Measurements from ENCODE around the gene NCR3LG1. TPM values are rescaled to one million over a fixed set of nuclear protein-coding genes. Genes with fewer than 3 reads are reported as not detected.
A peak's percentile ranks its signal among the peaks of the same experiment; 100 is the strongest.

The NCR3LG1 gene
- total RNA-seq, 4 donors from 2014 or later = 4.6 to 7.4 (median 6.3) TPM

DNA sequence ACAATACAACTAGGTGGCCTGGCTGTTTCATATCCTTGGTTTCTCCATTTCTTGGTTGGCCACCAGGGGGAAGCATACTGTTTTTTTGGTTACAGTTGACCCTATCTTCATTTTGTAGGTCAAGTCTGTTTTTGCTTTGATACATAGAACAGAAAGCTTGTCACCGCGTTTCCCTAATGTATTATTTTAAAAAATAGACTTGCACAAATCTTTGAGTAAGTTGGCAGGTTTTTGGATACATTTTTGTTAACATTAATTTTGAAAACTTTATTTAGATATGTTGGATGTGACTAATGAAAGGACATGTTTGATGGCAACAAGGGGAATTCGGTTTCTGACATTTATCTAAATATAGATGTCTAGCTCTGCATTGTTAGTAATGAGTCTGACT lies 3.0 kb downstream of the NCR3LG1 start:
- Histone ChIP-seq H3K4me1 (peaks cover 24% of the 10 kb centered on the region), H3K9me3 (no peaks in the 10 kb centered on the region), H3K36me3 (no peaks in the 10 kb centered on the region), H3K27ac (no peak overlapping the region), H3K4me3 (no peak overlapping the region), H3K27me3 (no peaks in the 10 kb centered on the region)
- TF ChIP-seq EP300 (IDR thresholded peaks at IDR 0.05) (no peak), CTCF (IDR thresholded peaks at IDR 0.05) (peak; percentile 30 to 50), POLR2A (IDR thresholded peaks at IDR 0.05) (no peak)
- WGBS = 52% methylated on average over 3 of the region's 3 CpGs
- DNase-seq (ENCODE audit: low spot score in 2 of 2) = no peak

DNA sequence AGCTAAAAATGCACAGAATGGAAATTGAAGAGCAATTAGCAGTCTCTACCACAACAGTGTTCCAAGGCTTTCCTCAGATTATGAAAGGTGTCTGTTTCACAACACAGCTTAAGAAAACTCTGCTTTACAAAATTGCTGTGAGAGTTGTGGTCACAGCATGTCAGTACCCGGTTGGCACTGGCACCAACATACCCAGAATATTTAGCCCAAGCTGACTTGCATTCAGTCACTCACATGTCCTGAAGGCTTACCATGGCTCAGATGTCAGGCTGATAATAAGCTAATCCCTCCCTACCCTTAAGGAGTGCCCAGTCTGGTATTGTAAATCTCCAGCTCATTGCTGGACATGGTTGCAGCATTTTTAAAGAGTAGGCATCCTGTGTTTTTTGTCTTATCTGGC lies 14.9 kb downstream of the NCR3LG1 start:
- Histone ChIP-seq H3K4me3 (no peak overlapping the region), H3K9me3 (peaks cover 25% of the 10 kb centered on the region), H3K4me1 (no peaks in the 10 kb centered on the region), H3K27ac (no peak overlapping the region), H3K36me3 (peaks cover 25% of the 10 kb centered on the region), H3K27me3 (no peaks in the 10 kb centered on the region)
- TF ChIP-seq POLR2A (IDR thresholded peaks at IDR 0.05) (no peak), EP300 (IDR thresholded peaks at IDR 0.05) (no peak), POLR2AphosphoS5 (IDR thresholded peaks at IDR 0.05) (no peak), CTCF (IDR thresholded peaks at IDR 0.05) (no peak)
- WGBS = 63% methylated on average over 1 of the region's 1 CpG
- no peak for DNase-seq (ENCODE audit: low spot score in 2 of 2)

GRCh38 chr11:17368551-17368950 lies 17.0 kb downstream of the NCR3LG1 start:
- WGBS = 90% methylated on average over 3 of the region's 3 CpGs
- Histone ChIP-seq H3K4me3 (no peak overlapping the region), H3K36me3 (peaks cover 45% of the 10 kb centered on the region), H3K4me1 (no peaks in the 10 kb centered on the region), H3K9me3 (peaks cover 40% of the 10 kb centered on the region), H3K27me3 (no peaks in the 10 kb centered on the region), H3K27ac (no peak overlapping the region)
- DNase-seq (ENCODE audit: low spot score in 2 of 2) = no peak
- no peak for TF ChIP-seq CTCF (IDR thresholded peaks at IDR 0.05)
- TF ChIP-seq POLR2A (IDR thresholded peaks at IDR 0.05) = no peak
- TF ChIP-seq EP300 (IDR thresholded peaks at IDR 0.05) = no peak
- no peak for TF ChIP-seq POLR2AphosphoS5 (IDR thresholded peaks at IDR 0.05)

GRCh38 chr11:17369094-17369493 lies 17.5 kb downstream of the NCR3LG1 start:
- TF ChIP-seq POLR2A (IDR thresholded peaks at IDR 0.05) (no peak), EP300 (IDR thresholded peaks at IDR 0.05) (no peak), CTCF (IDR thresholded peaks at IDR 0.05) (no peak)
- Histone ChIP-seq H3K36me3 (peaks cover 48% of the 10 kb centered on the region), H3K4me1 (no peaks in the 10 kb centered on the region), H3K27me3 (no peaks in the 10 kb centered on the region), H3K4me3 (no peak overlapping the region), H3K27ac (no peak overlapping the region), H3K9me3 (peaks cover 42% of the 10 kb centered on the region)
- no peak for DNase-seq (ENCODE audit: low spot score in 2 of 2)

DNA sequence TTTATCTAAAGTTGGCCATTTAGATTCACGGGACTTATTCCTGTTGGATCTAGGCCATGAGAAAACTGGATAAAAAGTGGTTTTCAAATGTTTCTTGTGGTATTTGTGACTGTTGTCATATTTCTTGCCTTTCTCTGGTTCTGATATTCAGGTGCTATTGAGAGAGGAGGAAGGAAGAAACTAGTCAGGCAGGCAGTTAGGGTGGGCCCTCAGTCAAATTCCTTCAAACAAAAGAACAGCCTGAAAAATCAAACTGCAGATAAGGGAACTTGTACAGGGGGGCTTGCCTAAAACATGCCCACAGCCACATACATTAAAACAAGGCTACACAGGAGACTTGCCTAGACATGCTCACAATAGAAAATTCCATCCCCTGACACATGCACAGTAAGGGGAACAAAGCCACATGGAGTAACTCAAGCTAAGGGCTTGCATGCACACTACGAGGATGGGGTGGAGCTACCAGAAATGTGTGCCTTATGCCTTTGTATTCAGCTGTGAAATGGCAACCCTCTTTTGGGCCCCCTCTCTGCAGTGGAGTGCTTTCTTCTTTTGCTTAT lies 18.2 kb downstream of the NCR3LG1 start:
- no peaks in the 10 kb centered on the region for H3K4me1 ChIP-seq
- TF ChIP-seq EP300 (IDR thresholded peaks at IDR 0.05) (no peak), POLR2AphosphoS5 (IDR thresholded peaks at IDR 0.05) (no peak), CTCF (IDR thresholded peaks at IDR 0.05) (no peak), POLR2A (IDR thresholded peaks at IDR 0.05) (no peak)
- no peak overlapping the region for H3K27ac ChIP-seq
- 83% methylated on average over 2 of the region's 2 CpGs for WGBS
- H3K27me3 ChIP-seq = no peaks in the 10 kb centered on the region
- DNase-seq (ENCODE audit: low spot score in 2 of 2) = no peak
- H3K36me3 ChIP-seq = peaks cover 49% of the 10 kb centered on the region
- peaks cover 42% of the 10 kb centered on the region for H3K9me3 ChIP-seq
- no peak overlapping the region for H3K4me3 ChIP-seq

All from suprapubic skin (tissue), 4 donors.